Skeletal muscle cell (primary cell): ENCODE measurements around the gene ABCB9.

Source experiments
- DNase-seq: peaks from one replicate; pipeline ENCODE4 v3.0.0-alpha.2; 2010; ENCODE audit warnings: low read depth
- H3K4me3 ChIP-seq: 2 replicates; pipeline ENCODE4 v1.5.1; 2011; ENCODE audit warnings: low read depth, mild to moderate bottlenecking, control low read depth, low read length, moderate library complexity

The ABCB9 gene

GRCh38 chr12:122983789-122984515, 17.7 kb upstream of the ABCB9 start:
- no peak for DNase-seq
- H3K4me3 ChIP-seq, result no peak overlapping the region

GRCh38 chr12:122982963-122983788, 16.9 kb upstream of the ABCB9 start:
- DNase-seq, result no peak
- no peak overlapping the region for H3K4me3 ChIP-seq

DNA sequence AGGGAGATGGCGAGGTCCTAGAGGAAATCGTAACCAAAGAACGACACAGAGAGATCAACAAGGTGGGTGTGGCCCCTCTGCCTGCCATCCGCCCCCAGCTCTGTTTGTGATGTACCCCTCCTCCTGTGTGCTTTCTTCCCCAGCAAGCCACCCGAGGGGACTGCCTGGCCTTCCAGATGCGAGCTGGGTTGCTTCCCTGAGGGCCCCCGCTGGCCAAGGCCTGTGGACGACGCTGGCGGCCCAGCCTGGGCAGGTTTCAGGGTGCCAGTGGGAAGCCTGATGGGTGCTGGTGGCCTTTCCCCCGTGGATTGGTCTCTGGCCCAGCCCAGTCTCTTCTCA, 16.2 kb upstream of the ABCB9 start:
- DNase-seq, result no peak
- H3K4me3 ChIP-seq, result peak overlapping the region; percentile 80

DNA sequence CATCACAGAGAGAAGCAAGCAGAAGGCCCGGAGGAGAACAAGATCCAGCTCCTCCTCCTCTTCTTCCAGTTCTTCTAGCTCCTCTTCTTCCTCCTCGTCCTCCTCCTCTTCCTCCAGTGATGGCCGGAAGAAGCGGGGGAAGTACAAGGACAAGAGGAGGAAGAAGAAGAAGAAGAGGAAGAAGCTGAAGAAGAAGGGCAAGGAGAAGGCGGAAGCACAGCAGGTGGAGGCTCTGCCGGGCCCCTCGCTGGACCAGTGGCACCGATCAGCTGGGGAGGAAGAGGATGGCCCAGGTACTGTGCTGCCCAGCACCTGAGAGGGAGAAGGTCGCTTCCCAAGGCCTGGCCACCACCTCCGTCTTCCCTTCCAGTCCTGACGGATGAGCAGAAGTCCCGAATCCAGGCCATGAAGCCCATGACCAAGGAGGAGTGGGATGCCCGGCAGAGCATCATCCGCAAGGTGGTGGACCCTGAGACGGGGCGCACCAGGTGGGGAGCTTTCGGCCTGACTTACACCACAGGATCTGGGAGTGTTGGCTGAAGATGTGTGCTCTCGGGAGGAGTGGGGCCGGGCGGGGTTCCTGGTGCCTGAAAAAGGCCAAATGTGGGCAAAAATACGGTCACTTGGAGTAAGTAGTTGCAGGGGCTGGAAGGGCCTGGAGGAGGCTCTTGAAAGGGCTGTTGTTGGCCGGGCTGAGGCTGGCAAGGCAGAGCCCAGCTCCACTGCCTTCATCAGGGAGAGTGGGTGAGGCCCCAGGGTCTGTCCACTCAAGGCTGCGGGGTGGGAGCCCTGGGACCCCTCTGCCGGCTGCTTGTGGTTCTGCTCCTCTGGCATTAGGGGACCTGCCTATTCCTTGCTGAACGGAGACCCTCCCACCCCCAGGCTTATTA, 15.6 kb upstream of the ABCB9 start:
- H3K4me3 ChIP-seq, result peak overlapping the region; percentile 80
- no peak for DNase-seq

DNA sequence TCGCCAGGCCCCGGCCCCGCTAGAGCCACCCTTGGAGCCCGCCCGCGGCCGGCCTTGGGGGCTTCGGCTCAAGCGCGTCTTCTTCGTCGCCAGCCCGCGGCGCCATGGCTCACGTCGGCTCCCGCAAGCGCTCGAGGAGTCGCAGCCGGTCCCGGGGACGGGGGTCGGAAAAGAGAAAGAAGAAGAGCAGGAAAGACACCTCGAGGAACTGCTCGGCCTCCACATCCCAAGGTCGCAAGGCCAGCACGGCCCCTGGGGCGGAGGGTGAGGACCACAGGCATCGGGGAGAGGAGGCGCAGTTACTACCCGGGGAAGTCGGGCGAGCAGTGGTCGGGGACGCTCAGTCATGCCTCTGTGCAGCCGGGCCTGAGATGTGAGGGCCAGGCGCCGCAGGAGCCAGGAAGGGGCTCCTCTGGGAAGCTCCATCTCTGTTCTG, 14.8 kb upstream of the ABCB9 start:
- H3K4me3 ChIP-seq, result peak overlapping the region; percentile 80
- no peak for DNase-seq

GRCh38 chr12:122980183-122981035, 14.1 kb upstream of the ABCB9 start, which contains the start of gene ARL6IP4:
TSS of gene ARL6IP4 (plus strand) at chr12:122980681. CDS start at chr12:122981140, 459 bp downstream.
- peak within 1 kb of the TSS; percentile 80 for H3K4me3 ChIP-seq
- no peak for DNase-seq

DNA sequence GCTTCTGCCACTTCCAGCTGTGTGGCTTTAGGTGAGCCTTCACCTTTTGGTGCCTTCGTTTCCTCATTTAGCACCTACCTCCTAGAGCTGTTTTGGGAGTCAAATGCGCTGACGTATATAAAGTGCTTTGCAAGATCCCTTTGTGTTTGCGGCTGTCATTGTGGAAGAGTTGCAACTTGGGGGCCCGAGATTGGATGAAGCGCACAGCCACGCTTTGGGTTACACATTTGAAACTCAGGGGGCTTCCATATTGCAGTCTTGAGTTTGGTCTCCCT, 13.6 kb upstream of the ABCB9 start:
- DNase-seq, result no peak
- H3K4me3 ChIP-seq, result peak overlapping the region; percentile 80

- DNase-seq, result no peak
- H3K4me3 ChIP-seq, result peak overlapping the region; percentile 80
These were observed 13.0 kb upstream of the ABCB9 start for GRCh38 chr12:122979001-122979907.

GRCh38 chr12:122978507-122978955, 12.3 kb upstream of the ABCB9 start:
- no peak for DNase-seq
- H3K4me3 ChIP-seq, result no peak overlapping the region

DNA sequence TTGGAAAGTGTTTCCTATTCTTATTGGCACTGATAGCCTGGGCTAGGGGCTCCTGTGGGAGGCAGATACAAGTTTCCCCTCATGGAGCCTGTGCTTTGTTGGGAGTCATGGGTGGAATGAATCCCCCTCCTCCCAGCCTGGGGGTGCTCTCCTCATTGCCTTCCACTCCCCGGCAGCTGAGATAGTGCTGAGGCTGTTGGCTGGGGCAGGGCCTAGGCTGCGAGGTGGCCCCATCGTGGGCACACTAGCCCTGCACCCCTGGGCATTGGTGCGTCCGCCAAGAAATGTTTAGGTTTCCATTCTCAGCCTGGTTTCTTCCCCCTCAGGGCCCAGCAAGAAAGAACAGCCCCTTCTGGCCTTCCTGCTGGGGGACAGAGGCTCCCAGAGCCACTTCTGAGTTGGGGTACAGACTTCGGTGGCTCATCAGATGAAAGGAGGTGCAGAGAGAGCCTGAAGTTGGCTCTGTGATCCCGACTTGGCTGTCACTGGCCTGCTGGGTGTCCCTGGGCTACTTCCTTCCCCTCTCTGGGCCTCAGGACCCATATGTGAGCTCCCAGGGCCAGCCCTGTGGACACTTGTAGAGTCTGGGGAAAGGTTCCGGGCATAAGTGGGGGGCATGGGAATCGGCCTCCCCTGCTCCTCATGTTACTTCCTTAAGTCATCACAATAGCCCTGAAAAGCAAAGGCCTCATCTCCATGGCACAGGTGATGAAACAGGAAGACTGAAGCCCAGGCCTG, 11.6 kb upstream of the ABCB9 start:
- no peak for DNase-seq

GRCh38 chr12:122977153-122977552, 10.9 kb upstream of the ABCB9 start:
- DNase-seq, result no peak

More for the DNA sequence above, 11.6 kb upstream of the ABCB9 start:
- no peak overlapping the region for H3K4me3 ChIP-seq

GRCh38 chr12:122976648-122976975, 10.3 kb upstream of the ABCB9 start:
- no peak for DNase-seq
- no peak overlapping the region for H3K4me3 ChIP-seq

More at GRCh38 chr12:122977153-122977552, 10.9 kb upstream of the ABCB9 start:
- H3K4me3 ChIP-seq, result no peak overlapping the region

DNA sequence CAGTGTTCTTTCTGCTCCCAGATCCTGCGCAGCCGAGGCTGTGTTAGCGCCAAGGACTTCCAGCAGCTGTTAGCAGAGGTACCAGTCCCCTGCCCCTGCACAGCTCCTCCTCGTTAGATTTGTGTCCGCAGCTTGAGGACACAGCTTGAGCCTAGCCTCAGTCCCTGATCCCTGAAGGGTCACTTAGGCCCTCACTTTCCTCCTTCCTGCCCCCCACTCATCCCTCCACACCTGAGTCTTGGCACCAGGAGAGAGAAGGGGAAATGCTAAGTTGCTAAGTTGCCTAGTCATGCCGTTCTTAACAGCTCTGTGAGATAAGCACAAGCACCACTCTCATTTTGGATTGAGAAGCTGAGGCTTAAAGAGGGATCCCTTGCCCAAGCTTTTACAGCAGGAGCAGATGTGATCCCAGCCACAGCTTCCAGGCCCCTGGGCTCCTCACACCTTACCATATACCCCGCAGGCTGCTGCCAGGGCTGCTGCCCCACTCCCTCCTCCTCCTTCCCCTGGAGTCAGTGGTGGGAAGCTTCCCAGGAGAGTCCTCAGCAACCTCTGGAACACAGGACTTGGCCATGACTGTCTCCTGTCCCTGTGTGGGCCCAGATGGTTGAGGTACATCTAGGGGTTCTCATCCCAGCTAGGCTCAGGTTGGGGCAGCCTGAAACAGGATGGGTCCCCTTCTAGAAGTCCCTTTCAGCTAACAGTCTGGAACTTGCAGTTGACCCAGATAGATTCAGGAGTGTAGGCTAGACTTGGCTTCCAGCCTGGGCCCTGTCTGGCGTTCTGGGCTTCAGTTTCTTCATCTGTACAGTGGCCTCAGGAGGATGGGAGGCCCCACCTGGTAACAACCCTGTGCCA, 9.8 kb upstream of the ABCB9 start:
- peak overlapping the region; percentile 80 for H3K4me3 ChIP-seq
- no peak for DNase-seq

- H3K4me3 ChIP-seq, result peak within 1 kb of the TSS; percentile 80
- DNase-seq, result peak; percentile 68
These were observed 8.9 kb upstream of the ABCB9 start, which contains the start of gene OGFOD2 for GRCh38 chr12:122974892-122975789. TSS of gene OGFOD2 (plus strand) at chr12:122975244. CDS start at chr12:122975252, 8 bp downstream.

GRCh38 chr12:122974274-122974891, 8.1 kb upstream of the ABCB9 start:
- H3K4me3 ChIP-seq, result peak overlapping the region; percentile 80
- peak; percentile 93 for DNase-seq
